Motor neuron (in vitro differentiated cells): ENCODE measurements around the gene DNAJC1. TPM values are rescaled to one million over a fixed set of nuclear protein-coding genes. Genes with fewer than 3 reads are reported as not detected.

Experiments
- ATAC-seq, 8 experiments: fragments of 200-7000 bp; cut with Tn5 transposase; replicated peaks in 6 of 8; 2 replicates each; pipeline ENCODE4 v1.8.0; 2021; ENCODE audit warnings: mild to moderate bottlenecking in 8 of 8, moderate library complexity in 8 of 8
- H3K27ac ChIP-seq, 2 donors: fragments of 250-450 bp; sonication (Bioruptor Pico); 2 replicates each; pipeline ENCODE4 v1.9.0; 2021; ENCODE audit warnings: antibody characterized with exemption in 2 of 2, mild to moderate bottlenecking in 2 of 2, moderate library complexity in 1 of 2
- H3K4me1 ChIP-seq, 2 donors: fragments of 250-450 bp; sonication (Bioruptor Pico); replicated peaks in 1 of 2; 2 replicates each; pipeline ENCODE4 v1.6.1; 2021; ENCODE audit warnings: antibody characterized with exemption in 2 of 2, mild to moderate bottlenecking in 2 of 2, moderate library complexity in 1 of 2
- H3K4me3 ChIP-seq, 5 donors: fragments of 250-450 bp; sonication (Bioruptor Pico); 2 replicates each; pipeline ENCODE4 v1.9.0; 2021; ENCODE audit warnings: antibody characterized with exemption in 5 of 5, mild to moderate bottlenecking in 5 of 5, moderate library complexity in 4 of 5
- WGBS, 10 experiments: fragments of 450-650 bp; shearing (Covaris generic); methylation state at CpG; one replicate each; pipeline ENCODE4 v1.0.0; 2022; 5-methylcytosine and 5-hydroxymethylcytosine counted together
- in situ Hi-C, 9 experiments: fragments of 400-800 bp; cut with MboI; loops; one replicate each; pipeline ENCODE4 v1.15.0; 2021; ENCODE audit warnings: low sequenced_read_pairs in 9 of 9, low pct_unique_long_range_greater_than_20kb in 2 of 9; ENCODE audit not compliant: unreplicated experiment in 9 of 9
- total RNA-seq, 8 experiments: library from RNA; unstranded; fragments of 300-600 nt; gene quantifications; 2 replicates each; pipeline versions ENCODE4 v1.2.3 to v1.2.4, GENCODE V29; 2022

Gene DNAJC1
- total RNA-seq, 8 experiments from 2014 or later = 13.6 to 46.2 (median 28.3) TPM

DNA sequence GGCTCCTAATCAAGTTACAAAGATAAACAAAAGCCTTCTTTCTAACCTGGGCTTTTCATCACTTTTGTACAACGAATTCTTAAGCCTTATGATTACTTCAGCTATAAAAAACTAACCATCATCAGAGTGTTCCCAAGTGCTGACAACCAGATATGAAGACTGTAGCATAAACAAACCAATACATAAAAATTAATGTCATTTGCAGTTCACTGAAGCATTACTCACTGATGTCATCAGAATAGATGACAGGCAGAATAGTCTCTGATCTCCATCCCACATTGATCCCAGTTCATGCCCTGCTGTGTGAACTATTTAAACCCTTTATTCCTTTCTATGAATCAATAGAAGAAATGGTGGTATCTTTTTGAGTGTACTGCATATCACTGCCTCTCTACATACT lies 84.4 kb downstream of the DNAJC1 start:
- no peak overlapping the region for H3K27ac ChIP-seq
- in situ Hi-C loops = no loop called here

DNA sequence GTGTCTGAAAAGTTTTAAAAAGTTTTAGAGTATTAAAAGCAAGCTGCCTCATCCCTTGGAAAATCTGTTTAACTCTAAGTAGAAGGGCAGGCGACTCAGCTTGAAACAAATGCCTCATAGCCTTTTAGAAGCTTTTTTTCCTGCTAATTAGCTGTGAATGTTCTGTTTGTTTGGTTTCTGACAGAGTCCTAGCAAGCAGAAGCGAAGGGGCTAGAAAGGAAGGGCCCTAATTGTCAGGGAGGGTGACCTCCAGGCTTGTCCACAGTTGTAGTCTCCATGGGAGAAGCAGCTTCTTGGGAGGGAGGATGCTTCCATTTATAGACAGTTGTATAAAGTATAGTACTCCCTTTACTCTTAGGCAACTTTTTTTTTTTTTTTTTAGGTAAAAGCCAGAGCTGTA lies 90.9 kb downstream of the DNAJC1 start:
- peak in 3 of 8 experiments; percentile 39 to 97 (median 78) for ATAC-seq
- in situ Hi-C loops = no loop called here
- 17 to 100% (median 65%) methylated on average over 1 to 2 of the region's 2 CpGs; no CpG with 5 or more reads in 2 of the 10 experiments for WGBS, 10 experiments

More for the DNA sequence above, 84.4 kb downstream of the DNAJC1 start:
- ATAC-seq = peak in 7 of 8 experiments; percentile 22 to 86 (median 62)
- H3K4me1 ChIP-seq = peaks cover 9 to 16% of the 10 kb centered on the region in 2 donors
- WGBS, 10 experiments = 0 to 100% (median 60%) methylated on average over 1 of the region's 1 CpG; no CpG with 5 or more reads in 1 of the 10 experiments
- H3K4me3 ChIP-seq = no peak overlapping the region

GRCh38 chr10:21910798-21911197 lies 92.7 kb downstream of the DNAJC1 start:
- 89 to 100% (median 95%) methylated on average over 1 to 5 of the region's 5 CpGs; no CpG with 5 or more reads in 6 of the 10 experiments for WGBS, 10 experiments
- ATAC-seq = no peak
- in situ Hi-C loops = no loop called here
- H3K4me3 ChIP-seq = no peak overlapping the region
- no peaks in the 10 kb centered on the region for H3K4me1 ChIP-seq
- H3K27ac ChIP-seq = no peak overlapping the region

More for the DNA sequence above, 90.9 kb downstream of the DNAJC1 start:
- no peaks in the 10 kb centered on the region for H3K4me1 ChIP-seq
- no peak overlapping the region for H3K4me3 ChIP-seq
- H3K27ac ChIP-seq = no peak overlapping the region

DNA sequence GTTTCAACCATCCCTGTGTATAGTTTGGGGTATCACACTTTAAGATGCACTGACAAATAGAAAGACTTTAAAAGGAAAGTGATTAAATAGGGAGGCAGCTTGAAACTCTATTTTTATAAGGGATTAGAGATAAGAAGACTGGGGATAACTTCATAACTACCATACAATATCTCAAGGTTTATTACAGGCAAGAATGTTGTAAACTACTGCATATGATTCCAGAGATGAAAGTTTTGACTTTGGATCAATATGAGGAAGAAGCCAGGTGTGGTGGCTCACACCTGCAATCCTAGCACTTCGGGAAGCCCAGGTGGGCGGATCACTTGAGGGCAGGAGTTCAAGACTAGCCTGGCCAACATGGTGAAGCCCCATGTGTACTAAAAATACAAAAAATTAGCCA lies 96.1 kb downstream of the DNAJC1 start:
- no peaks in the 10 kb centered on the region for H3K4me1 ChIP-seq
- no peak overlapping the region for H3K27ac ChIP-seq
- ATAC-seq = no peak
- H3K4me3 ChIP-seq = no peak overlapping the region
- 80 to 100% (median 95%) methylated on average over 1 to 2 of the region's 2 CpGs; no CpG with 5 or more reads in 2 of the 10 experiments for WGBS, 10 experiments
- in situ Hi-C loops = no loop called here

- Histone ChIP-seq H3K4me3 (no peak overlapping the region), H3K27ac (no peak overlapping the region), H3K4me1 (no peaks in the 10 kb centered on the region)
- ATAC-seq = no peak
- 77 to 100% (median 90%) methylated on average over 1 to 2 of the region's 2 CpGs for WGBS, 10 experiments
- in situ Hi-C loops = no loop called here
These were observed 98.6 kb downstream of the DNAJC1 start for GRCh38 chr10:21904930-21905329.

GRCh38 chr10:21899736-21900135 lies 103.8 kb downstream of the DNAJC1 start:
- peak in 1 of 8 experiments; percentile 36 for ATAC-seq
- no peaks in the 10 kb centered on the region for H3K4me1 ChIP-seq
- in situ Hi-C loops = no loop called here
- WGBS, 10 experiments = 50 to 100% (median 83%) methylated on average over 1 to 4 of the region's 5 CpGs; no CpG with 5 or more reads in 3 of the 10 experiments
- H3K27ac ChIP-seq = no peak overlapping the region
- no peak overlapping the region for H3K4me3 ChIP-seq

GRCh38 chr10:21895932-21896331 lies 107.6 kb downstream of the DNAJC1 start:
- no peak for ATAC-seq
- in situ Hi-C loops = no loop called here
- H3K27ac ChIP-seq = no peak overlapping the region
- no peak overlapping the region for H3K4me3 ChIP-seq
- WGBS, 10 experiments = 100% methylated on average over 1 of the region's 1 CpG; no CpG with 5 or more reads in 9 of the 10 experiments
- no peaks in the 10 kb centered on the region for H3K4me1 ChIP-seq

- Histone ChIP-seq H3K27ac (no peak overlapping the region), H3K4me3 (no peak overlapping the region), H3K4me1 (no peaks in the 10 kb centered on the region)
- in situ Hi-C loops = no loop called here
- 81 to 100% (median 93%) methylated on average over 1 to 4 of the region's 4 CpGs; no CpG with 5 or more reads in 1 of the 10 experiments for WGBS, 10 experiments
- no peak for ATAC-seq
These were observed 108.7 kb downstream of the DNAJC1 start for GRCh38 chr10:21894648-21895342.

DNA sequence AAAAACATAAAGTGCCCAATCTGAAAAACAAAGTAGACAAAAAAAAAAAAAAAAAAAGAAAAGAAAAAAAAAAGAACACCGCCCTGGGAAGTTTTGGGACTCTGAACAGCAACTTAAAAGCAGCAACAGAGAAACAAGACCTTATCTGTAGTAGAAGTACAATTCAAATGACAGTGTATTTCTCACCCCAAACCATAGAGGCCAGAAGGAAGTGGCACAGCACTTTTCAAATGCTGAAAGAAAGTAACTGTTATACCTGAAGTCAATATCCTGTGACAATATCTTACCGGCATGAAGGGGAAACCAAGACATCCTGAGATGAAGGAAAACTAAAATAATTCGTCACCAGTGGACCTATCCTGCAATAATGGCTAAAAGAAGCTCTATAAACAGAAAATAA lies 112.1 kb downstream of the DNAJC1 start:
- in situ Hi-C loops = no loop called here
- ATAC-seq = no peak
- 74 to 100% (median 92%) methylated on average over 2 to 3 of the region's 3 CpGs; no CpG with 5 or more reads in 1 of the 10 experiments for WGBS, 10 experiments
- Histone ChIP-seq H3K4me1 (no peaks in the 10 kb centered on the region), H3K4me3 (no peak overlapping the region), H3K27ac (no peak overlapping the region)

- WGBS, 10 experiments = 40 to 83% (median 80%) methylated on average over 1 to 2 of the region's 2 CpGs; no CpG with 5 or more reads in 3 of the 10 experiments
- ATAC-seq = no peak
- in situ Hi-C loops = no loop called here
- no peak overlapping the region for H3K4me3 ChIP-seq
- H3K4me1 ChIP-seq = no peaks in the 10 kb centered on the region
- H3K27ac ChIP-seq = no peak overlapping the region
These were observed 113.9 kb downstream of the DNAJC1 start for GRCh38 chr10:21889477-21890275.

DNA sequence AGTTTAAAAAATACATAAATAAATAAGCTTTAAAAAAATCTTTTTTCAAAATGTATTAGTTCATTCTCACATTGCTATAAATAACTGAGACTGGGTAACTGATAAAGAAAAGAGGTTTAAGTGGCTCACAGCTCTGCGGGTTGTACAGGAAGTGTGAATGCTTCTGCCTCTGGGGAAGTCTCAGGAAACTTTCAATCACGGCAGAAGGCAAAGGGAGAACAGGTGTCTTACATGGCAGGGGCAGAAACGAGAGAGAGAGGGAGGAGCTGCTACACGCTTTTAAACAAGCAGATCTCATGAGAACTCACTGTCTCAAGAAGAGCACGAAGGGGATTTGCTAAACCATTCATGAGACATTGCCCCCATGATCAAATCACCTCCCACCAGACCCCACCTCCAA lies 114.6 kb downstream of the DNAJC1 start:
- in situ Hi-C loops = no loop called here
- Histone ChIP-seq H3K4me3 (no peak overlapping the region), H3K27ac (no peak overlapping the region), H3K4me1 (no peaks in the 10 kb centered on the region)
- ATAC-seq = no peak
- 50 to 100% (median 86%) methylated on average over 2 to 5 of the region's 5 CpGs; no CpG with 5 or more reads in 1 of the 10 experiments for WGBS, 10 experiments

DNA sequence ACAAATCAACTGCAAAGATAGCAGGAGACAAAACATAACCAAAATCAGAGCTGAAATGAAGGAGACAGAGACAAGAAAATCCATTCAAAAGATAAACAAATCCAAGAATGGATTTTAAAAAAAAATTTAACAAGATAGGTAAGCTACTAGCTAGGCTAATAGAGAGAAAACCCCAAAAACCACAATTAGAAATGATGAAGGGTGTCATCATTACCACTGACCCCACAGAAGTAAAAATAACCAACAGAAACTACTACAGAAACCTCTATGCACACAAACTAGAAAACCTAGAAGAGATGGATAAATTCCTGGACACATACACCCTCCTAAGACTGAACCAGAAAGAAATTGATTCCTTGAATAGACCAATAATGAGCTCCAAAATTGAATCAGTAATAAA lies 117.6 kb downstream of the DNAJC1 start:
- H3K27ac ChIP-seq = no peak overlapping the region
- no peak for ATAC-seq
- no peaks in the 10 kb centered on the region for H3K4me1 ChIP-seq
- no peak overlapping the region for H3K4me3 ChIP-seq
- in situ Hi-C loops = no loop called here

- Histone ChIP-seq H3K4me3 (no peak overlapping the region), H3K4me1 (no peaks in the 10 kb centered on the region), H3K27ac (no peak overlapping the region)
- 79 to 100% (median 98%) methylated on average over 1 to 4 of the region's 5 CpGs for WGBS, 10 experiments
- ATAC-seq = no peak
- in situ Hi-C loops = no loop called here
These were observed 130.3 kb downstream of the DNAJC1 start for GRCh38 chr10:21873198-21873597.
